DMS114 treated with DMSO at 0.1 percent for 48 hours (cell line): ENCODE data around the gene BHMT.

Source experiments
- DNase-seq: peaks from one replicate; lab custom pipeline; 2025; ENCODE audit not compliant: unreplicated experiment; lab: John Stamatoyannopoulos, UW

Gene BHMT, protein sequence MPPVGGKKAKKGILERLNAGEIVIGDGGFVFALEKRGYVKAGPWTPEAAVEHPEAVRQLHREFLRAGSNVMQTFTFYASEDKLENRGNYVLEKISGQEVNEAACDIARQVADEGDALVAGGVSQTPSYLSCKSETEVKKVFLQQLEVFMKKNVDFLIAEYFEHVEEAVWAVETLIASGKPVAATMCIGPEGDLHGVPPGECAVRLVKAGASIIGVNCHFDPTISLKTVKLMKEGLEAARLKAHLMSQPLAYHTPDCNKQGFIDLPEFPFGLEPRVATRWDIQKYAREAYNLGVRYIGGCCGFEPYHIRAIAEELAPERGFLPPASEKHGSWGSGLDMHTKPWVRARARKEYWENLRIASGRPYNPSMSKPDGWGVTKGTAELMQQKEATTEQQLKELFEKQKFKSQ

DNA sequence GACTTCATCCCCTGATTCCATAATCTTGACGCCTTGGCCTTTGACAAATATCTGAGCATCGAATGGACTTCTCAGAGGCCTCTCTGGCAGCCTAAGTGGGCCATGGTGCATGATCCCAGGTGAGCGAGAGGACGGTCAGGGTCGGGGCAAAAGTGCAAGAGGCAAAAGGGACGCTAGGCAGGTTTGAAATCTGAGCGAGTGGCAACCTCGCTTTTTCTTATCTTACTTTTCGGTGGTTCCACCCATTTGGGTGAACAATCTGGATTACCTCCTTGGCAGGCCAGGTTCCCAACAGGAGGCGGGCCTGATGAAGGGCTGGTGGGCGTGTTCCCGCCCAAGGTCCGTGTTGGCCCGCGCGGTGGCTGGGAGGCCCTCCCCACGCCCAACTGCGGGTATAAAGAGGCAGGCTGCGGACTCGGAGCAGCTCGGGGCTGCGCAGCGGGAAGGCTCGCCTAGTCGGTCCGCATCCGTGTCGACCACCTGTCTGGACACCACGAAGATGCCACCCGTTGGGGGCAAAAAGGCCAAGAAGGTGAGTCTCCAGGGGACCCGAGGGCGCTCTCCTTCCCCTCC lies at the start of gene BHMT:
TSS of gene BHMT (plus strand) at position 423 of the 573 bp plus-strand sequence. CDS start at position 500, 77 bp downstream.
- DNase-seq = no peak

DNA sequence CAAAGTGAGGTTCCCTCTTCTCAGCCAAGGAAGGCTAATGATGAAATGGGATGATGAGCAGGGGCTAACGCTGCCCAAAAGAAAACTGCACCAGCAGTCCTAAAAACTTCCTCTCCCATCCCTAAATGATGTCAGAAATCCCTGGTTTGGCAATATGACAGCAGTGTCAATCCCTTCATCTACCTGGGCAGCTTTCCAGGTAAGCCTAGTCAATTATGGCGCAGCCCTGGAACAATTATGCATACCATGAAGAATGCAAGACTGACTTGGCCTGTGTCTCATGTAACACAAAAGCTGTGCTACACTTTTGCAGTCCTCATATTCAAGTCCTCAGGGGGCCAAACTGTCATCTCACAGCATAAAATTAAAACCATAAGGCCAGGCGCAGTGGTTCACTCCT lies 49.2 kb upstream of the BHMT start:
- DNase-seq = no peak

DNA sequence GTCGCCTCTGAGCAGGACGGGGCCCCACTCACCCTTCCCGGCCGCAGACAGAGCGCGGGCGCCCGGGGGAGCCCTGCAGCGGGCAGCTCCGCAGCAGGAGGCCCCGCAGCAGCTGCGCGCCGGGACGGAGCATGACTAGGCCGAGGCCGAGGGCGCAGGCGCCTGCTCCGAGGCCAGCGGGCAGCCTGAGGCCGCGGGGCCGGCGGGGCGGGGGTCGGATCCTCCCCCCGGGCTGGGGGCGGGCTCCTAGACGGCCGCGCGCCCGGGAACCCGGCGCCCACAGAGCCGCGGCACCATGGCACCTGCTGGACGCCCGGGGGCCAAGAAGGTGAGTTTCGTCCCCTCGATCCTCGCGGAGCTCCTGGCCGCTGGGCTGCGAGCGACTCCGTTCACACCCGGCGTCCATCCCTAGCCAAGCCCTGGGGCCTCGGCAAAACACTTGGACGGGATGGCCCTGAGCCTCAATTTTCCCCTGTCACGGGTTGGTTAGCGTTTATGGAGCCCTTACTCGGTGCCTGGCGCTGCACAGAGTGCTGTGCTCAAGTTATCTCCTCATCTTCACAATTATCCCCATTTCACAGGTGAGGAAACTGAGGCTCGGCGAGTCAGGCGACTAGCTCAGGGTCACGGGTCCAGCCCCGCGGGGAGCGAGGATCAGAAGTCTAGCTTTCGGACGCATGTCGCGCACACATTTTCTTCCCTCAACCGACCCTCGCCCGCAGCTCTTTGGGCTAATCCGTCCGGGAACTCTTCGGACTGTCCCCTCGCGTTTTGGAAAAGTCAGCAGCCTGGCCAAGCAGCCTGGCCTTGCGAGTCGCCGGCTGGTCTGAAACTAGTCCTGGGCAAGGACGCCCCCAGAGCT lies 41.9 kb upstream of the BHMT start, which contains the start of the genes BHMT2 and DMGDH:
TSS of gene BHMT2 (plus strand) at position 280 of the 862 bp plus-strand sequence. CDS start at position 296, 16 bp downstream.
TSS of gene DMGDH (minus strand) at position 187 of the 862 bp plus-strand sequence. CDS start at position 133, 54 bp downstream.
- DNase-seq = no peak

DNA sequence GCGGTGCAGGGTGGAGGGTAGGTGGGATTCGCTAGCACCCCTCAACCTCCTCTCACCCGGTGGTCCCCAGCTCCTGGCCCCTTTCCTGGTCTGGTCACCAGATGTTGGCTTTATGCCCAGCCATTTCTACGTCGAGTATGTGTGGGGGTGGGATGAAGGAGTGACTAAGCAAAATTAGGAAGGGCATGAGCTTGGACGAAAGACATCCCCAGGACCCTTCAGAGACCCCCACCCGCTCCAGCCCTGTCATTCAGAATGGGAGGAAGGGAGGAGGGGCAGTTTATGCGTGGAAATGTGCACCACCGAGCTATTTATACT lies 41.3 kb upstream of the BHMT start:
- DNase-seq = no peak

DNA sequence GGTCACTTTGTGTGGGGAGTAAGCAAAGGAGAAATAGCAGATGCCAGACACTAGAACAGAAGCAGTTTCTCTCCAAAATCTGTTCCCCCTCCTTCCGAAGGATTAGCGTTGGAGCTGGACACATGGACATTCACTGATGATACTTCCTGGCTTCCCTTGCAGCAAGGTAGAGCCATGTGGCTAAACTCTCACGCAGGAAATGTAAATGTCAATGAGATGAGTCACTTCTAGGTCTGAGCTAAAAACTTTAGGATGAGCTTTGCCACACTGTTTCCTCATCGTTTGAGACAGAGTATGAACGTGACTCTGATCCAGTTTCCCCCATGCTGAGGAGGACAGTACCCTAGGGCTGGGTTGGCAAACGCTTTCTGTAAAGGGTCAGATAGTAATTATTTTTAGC lies 37.0 kb upstream of the BHMT start:
- DNase-seq = no peak

DNA sequence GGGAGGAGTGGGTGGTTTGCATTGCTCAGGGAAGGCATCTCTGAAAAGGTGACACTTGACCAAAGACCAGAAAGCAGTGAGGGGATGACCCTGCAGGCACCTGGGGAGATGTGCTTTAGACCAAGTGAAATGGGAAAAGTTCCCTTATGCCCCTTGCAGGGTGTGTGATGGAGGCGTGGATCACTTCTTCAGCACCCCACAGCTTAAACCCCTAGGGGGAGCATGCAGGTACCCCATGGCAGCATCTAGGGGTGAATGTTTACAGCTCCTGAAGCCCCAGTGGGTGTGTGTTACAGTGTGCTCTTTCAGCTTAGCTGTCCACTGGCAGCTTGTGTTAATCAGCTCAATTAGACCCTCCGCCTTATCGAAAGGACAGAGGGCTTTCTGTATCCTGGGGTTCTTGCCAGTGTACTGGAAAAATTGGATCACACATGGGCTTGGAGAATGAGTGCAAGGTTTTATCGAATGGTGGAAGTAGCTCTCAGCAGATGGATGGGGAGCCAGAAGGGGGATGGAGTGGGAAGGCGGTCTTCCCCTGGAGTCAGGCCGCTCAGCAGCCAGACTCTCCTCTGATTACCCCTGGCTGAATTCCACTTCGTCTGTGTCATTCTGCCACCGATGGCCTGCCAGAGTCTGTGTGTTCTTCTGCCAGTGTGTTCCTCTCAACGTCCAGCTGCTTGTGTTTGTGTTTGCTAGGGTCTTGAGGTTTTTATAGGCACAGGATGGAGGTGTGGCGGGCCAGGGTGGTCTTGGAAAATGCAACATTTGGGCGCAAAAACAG lies 35.8 kb upstream of the BHMT start:
- DNase-seq = no peak

DNA sequence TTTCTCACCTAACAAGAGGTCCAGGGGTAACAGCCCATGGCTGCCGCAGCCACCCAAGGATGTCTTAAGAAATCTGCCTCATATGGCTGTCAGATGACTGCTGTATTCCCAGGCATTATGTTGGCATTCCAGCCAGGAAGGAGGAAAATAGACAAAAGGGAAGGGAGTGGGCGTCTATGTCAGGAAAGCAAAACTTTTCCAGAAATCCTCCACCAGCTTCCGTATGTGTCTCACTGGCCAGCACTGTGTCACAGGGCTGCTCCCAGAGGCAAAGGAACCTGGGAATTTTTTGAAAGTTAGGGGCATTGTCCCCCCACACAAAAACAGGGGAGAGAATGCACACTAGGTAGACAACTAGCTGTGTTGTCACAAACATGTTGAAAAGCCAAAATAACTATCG lies 34.8 kb upstream of the BHMT start:
- no peak for DNase-seq

DNA sequence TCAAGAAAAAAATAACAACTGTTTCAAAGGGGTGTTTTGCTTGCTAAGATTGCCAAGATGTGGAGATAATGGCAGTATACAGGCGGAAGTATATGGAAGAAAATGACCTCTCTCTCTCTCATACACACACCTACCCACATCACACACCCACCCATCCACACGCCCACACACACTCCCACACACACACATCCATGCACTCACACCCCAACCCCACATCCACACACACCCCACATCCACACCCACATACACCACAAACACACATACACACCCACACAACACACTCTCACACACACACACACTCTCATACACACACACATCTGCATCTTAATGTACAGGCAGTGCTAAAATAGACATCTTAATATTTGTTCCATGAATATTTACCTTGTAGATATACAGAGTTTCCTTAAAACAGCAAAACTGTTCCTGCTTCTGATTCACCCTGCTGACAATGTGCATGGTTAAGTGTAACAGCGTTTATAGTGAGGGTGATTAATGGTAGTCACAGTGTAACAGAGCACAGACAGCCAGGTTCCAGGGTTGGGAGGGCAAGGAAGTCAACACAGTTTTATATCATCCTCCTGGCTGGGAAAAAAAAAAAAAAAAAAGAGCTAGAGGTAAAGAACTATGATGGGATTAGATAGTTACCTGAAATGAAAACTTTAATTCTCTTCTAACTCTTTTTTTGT lies 33.8 kb upstream of the BHMT start:
- DNase-seq = no peak

DNA sequence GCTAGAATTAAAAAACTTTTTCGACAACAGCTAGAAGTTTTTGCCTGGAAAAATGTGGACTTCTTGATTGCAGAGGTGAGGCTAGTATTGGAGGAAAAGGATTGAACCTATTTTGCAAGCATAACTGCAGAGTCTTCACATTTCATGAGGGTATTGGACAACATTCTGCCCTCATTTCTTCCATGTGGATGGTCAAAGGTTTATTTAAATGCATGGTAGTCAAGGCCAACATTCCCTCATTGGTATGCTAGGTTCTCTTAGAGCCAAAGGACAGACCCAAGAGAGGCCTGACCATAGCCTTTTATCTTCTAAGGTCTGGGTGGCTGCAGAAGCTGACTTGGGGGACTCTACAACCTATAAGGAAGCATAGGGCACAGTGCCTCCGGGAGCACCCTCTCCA lies 30.8 kb upstream of the BHMT start:
- no peak for DNase-seq

DNA sequence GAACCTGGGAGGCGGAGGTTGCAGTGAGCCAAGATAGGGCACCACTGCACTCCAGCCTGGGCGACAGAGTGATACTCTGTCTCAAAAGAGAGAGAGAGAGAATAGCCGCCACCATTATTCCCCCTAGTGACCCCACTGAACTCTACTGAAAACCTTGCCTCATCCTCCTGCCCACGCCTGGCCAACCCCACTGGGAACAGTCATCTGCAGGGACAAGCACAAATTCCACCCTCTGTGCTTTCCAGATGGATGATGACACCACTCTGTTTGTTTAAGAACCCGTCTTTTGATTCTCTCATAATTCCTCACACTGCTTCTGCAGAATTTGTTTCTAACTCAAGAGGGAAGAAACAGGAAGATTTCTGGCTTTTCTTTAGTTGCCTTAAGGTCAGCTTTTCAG lies 29.8 kb upstream of the BHMT start:
- DNase-seq = no peak

DNA sequence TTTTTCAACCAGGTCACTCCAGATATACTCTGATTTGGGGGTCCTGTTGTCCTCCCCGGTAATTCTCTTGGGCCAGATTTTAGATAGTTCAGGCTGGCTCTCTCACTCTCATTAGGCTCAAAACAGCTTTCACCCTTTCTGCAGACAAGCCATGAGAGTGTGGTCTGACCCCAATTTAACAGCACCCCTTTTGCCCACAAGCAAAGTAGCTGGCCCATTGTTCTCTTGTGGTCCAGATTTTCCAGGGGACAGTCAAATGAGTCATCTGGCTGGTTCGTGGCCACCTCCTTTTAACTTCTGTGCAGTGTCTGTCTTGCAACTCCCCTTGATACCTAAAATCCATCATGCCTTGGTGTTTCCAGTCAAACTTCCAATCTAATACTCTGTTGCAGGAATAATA lies 25.5 kb upstream of the BHMT start:
- no peak for DNase-seq

DNA sequence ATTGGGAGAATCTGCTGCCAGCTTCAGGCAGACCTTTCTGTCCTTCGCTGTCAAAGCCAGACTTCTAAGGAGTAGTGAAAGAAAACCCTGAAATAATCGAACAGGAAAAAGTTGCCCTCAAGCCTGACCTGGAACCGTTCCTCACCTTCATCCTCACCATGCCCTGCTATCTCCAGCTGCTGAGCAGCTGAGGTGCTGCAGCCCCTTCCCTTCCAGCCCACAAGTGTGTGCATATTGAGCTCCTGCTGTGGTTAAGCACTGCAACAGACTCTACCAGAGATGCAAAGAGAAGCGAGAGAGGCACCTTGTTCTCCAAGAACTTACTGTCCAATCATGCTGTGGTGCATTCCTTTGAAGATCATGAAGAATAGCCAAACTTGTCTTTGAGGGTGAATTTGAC lies 23.1 kb upstream of the BHMT start:
- no peak for DNase-seq

DNA sequence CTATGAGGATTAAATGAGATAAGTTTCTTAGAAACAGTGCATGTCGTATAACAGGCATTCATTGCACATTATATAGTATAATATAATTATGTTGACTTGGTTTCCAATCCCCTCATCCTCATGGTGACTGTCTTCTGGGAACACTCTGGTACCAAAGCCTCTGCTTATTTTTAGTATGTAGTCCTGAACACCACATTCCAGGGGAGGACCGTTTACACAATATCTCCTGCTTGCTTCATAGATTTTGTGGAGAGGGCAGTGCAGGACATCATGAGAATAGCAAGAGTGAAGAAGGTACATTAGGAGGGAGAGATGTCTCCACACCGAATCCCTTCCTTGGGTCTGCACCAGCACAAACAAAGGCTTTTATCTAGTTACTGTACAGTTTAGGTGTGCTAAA lies 20.5 kb upstream of the BHMT start:
- no peak for DNase-seq

DNA sequence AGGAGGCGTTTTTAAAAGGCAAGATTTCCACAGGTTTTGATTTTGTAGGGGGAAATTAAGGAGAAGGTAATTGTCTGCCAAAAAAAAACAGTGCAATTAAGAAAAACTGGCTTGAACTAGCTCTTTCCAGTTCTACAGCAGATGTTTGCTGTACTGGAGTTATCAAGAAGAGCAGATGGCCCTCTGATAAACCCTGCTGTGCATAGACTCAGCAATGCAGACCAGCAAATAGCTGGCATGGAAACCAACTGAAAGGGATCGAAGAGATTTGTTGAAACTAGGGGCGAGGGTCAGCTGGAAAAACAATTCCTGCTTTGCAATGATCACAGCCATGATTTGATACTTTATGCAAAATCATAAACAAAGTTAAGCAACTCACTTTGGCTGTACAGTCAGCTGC lies 17.8 kb upstream of the BHMT start:
- DNase-seq = no peak

DNA sequence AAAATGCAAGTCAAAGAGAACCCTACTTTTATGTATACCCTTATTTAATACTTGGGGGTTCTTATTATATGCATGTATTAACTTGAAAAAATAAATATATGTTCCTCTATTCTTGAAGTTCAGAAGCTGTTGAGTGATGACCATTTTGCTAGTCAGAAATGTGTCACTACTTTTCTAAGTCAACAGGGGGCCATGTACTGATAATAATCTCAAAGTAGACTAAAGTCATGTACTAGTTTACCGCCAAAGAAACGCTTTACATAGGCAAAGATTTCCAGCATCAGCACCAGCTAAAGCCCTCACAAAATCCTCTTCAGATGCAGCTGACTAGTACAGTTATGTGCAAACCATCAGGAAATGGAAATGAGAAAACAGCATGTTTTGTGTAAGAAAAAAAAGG lies 5.7 kb upstream of the BHMT start:
- DNase-seq = no peak

DNA sequence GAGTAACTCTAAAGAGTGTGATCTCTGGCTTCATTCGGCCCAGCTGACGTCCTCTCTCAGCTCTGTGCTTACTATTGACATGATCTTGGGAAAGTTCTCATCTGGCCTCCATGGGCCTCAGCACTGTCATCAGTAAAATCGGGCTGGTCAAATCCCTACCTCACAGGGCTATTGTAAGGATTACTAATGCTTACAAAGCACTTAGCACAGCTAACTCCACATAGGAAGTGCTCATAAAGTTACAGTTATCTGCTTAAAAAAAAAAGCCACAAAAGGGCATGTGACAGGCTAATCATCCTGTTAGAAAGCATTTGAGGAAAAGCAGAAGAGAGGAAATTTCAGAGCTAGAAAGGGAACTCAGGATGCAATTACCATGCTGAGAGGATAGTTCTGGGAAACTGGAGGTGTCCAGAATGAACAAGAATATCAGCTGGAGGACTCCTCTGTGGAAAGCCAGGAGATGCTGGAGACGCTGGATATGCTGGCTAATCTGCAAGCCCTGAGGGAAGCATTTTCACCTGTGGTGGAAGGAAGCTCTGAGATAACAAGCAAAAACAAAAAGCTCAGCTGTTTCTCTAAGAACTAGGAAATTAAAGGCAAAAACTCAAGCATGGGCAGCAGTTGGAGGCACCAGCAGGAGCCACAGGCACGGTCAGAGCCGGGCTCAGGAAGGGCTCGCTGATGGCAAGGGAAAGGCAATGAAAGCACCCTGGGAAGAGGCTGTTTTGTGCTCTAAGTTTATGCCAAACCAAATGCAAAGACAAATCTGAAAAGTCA lies 4.4 kb upstream of the BHMT start:
- no peak for DNase-seq

DNA sequence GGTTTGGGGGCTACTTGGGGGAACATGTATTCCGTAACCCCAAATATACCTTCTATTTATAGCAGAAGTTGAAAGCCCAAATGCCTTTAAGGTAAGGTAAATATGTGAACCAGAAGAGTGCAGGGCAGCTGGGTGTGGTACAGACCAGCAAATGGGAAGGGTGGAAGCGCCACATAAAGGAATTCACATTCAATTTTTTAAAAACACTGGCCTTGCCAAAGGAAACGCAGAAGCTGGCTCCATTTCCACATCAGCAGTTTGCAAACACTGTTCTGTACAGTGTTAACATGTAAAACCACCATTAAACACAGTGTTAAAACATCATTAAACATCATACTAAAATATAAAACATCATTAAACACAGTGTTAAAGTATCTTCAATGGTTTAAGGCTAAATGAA lies 3.5 kb upstream of the BHMT start:
- DNase-seq = no peak

DNA sequence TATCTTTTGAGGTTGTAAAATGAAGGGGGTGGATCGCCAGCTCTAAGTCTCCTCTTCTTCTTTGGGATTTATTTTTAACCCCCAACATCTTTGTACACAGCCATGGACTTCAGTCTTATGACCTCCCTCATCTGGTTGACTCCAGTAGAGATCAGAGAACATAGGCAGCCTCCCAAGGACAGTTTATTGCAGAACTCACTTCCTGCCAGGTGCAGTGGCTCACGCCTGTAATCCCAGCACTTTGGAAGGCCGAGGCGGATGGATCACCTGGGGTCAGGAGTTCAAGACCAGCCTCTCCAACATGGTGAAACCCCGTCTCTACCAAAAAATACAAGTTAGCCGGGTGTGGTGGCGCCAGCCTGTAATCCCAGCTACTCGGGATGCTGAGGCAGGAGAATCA lies 2.8 kb upstream of the BHMT start:
- DNase-seq = no peak

DNA sequence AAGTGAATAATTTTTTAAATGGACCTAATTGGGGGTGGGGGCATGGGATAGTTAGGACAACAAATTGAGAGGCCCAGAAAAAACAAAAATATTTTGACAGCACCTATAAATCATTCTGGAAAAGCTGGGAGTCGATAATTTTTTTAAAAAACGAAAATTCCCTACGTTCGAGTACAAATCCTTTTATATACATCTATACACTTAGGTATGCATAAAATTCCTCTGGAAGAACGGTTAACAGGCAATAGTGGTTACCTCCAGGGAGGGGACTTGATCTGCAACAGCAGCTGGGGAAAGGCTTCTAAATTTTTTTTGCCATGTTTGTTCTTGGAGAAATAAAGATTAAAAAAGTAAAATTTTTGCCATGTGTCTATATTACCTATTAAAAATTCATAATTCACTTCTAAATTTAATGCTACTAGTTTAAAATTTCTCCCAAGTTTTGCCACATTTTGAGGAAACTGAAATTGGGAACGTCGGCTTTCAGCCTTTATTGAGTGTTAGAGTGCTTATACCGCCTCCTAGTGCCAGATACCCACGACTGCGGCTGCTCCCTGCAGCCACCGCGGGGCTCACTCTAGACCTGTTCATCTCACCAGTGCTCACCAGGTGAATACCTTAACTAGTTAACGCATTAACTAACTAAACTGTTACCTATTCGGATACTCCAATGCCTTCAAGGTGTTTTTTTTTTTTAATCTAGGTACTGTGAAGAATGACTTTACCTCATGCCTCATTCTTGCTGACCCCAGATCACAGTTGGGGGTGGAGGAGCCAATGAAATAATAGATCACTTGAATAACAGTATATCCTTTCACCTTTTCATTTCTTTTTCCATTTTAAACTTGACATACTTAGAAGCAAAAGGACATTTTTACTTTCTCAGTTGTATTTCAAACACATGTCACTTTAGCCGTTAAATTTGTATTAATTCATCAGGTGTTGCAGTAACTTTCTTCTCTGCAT lies 1.8 kb upstream of the BHMT start:
- DNase-seq = no peak
